Smooth muscle cell of the brain vasculature (primary cell): ENCODE measurements around the gene SMURF2.
"Not testable (repeated sequence)": the region's sequence is repeated elsewhere in the genome, so short reads cannot be mapped to it uniquely, and the experiment has no call there.

Experiments
- DNase-seq: peaks from one replicate; pipeline ENCODE4 v3.0.0-alpha.2; 2012; ENCODE audit warnings: low read depth, low spot score

SMURF2 gene

GRCh38 chr17:64632606-64633005, 29.5 kb downstream of the SMURF2 start:
- no peak for DNase-seq

GRCh38 chr17:64632194-64632593, 29.9 kb downstream of the SMURF2 start:
- DNase-seq, result no peak

GRCh38 chr17:64630309-64631223, 31.5 kb downstream of the SMURF2 start:
- DNase-seq, result no peak

- no peak for DNase-seq
Observed at GRCh38 chr17:64628641-64629040, 33.5 kb downstream of the SMURF2 start.

- no peak for DNase-seq
Observed at GRCh38 chr17:64627797-64628196, 34.3 kb downstream of the SMURF2 start.

- no peak for DNase-seq
Observed at GRCh38 chr17:64626827-64627226, 35.3 kb downstream of the SMURF2 start.

GRCh38 chr17:64625541-64625940, 36.6 kb downstream of the SMURF2 start:
- no peak for DNase-seq

- DNase-seq, result no peak
Observed at GRCh38 chr17:64622931-64623654, 39.0 kb downstream of the SMURF2 start.

GRCh38 chr17:64621772-64622171, 40.3 kb downstream of the SMURF2 start:
- no peak for DNase-seq

- no peak for DNase-seq
Observed at GRCh38 chr17:64618848-64619247, 43.3 kb downstream of the SMURF2 start.

- no peak for DNase-seq
Observed at GRCh38 chr17:64617125-64617780, 44.9 kb downstream of the SMURF2 start.

GRCh38 chr17:64615028-64615677, 47.0 kb downstream of the SMURF2 start:
- DNase-seq, result no peak

- no peak for DNase-seq
Observed at GRCh38 chr17:64614266-64615027, 47.7 kb downstream of the SMURF2 start.

- no peak for DNase-seq
Observed at GRCh38 chr17:64611369-64611768, 50.7 kb downstream of the SMURF2 start.

GRCh38 chr17:64610244-64610643, 51.9 kb downstream of the SMURF2 start:
- DNase-seq, result not testable (repeated sequence)

GRCh38 chr17:64608571-64608981, 53.5 kb downstream of the SMURF2 start:
- no peak for DNase-seq

GRCh38 chr17:64607862-64608565, 54.1 kb downstream of the SMURF2 start:
- DNase-seq, result no peak

- not testable (repeated sequence) for DNase-seq
Observed at GRCh38 chr17:64604532-64604931, 57.6 kb downstream of the SMURF2 start.

- DNase-seq, result no peak
Observed at GRCh38 chr17:64603987-64604386, 58.1 kb downstream of the SMURF2 start.

GRCh38 chr17:64599827-64600226, 62.3 kb downstream of the SMURF2 start:
- DNase-seq, result no peak
